ENCODE measurements around the gene ZSWIM8.
"Not testable (repeated sequence)": the region's sequence is repeated elsewhere in the genome, so short reads cannot be mapped to it uniquely, and the experiment has no call there.

- not testable (repeated sequence) for TF ChIP-seq TAF1, POLR2AphosphoS5, POLR2A, SPI1 (IDR thresholded peaks at IDR 0.05; ENCODE audit: low read depth, low read length)
Observed at GRCh38 chr10:73787031-73787800, 1.8 kb downstream of the ZSWIM8 start.

Data from GM12891 (cell line).